Karpas-422 (cell line): ENCODE measurements around the gene IL1B. TPM values are rescaled to one million over a fixed set of nuclear protein-coding genes. Genes with fewer than 3 reads are reported as not detected.

Source experiments
- DNase-seq: peaks from one replicate; pipeline ENCODE4 v3.0.0-alpha.2; 2015
- H2AFZ ChIP-seq: fragments of 200-600 bp; sonication (generic); 2 replicates; pipeline ENCODE4 v1.6.1; 2014; ENCODE audit warnings: antibody characterized with exemption, low read length, mixed read lengths
- H3K27ac ChIP-seq: fragments of 200-600 bp; sonication (generic); 2 replicates; pipeline ENCODE4 v1.5.1; 2014; ENCODE audit warnings: mild to moderate bottlenecking, low read length, moderate library complexity
- H3K27me3 ChIP-seq: fragments of 200-600 bp; sonication (generic); 2 replicates; pipeline ENCODE4 v1.6.1; 2014; ENCODE audit warnings: low read length, mixed read lengths
- H3K36me3 ChIP-seq: fragments of 200-600 bp; sonication (generic); 2 replicates; pipeline ENCODE4 v1.6.1; 2014; ENCODE audit warnings: low read length, mixed read lengths; ENCODE audit not compliant: insufficient read depth
- H3K4me1 ChIP-seq: fragments of 200-600 bp; sonication (generic); 2 replicates; pipeline ENCODE4 v1.6.1; 2014; ENCODE audit warnings: mild to moderate bottlenecking, low read length, mixed read lengths
- H3K4me2 ChIP-seq: fragments of 200-600 bp; sonication (generic); 2 replicates; pipeline ENCODE4 v1.6.1; 2014; ENCODE audit warnings: low read length, low read depth, mild to moderate bottlenecking; ENCODE audit not compliant: poor library complexity, severe bottlenecking
- H3K4me3 ChIP-seq: fragments of 200-600 bp; sonication (generic); 2 replicates; pipeline ENCODE4 v1.5.1; 2014; ENCODE audit warnings: mild to moderate bottlenecking, antibody characterized with exemption, low read length, mixed read lengths
- H3K79me2 ChIP-seq: fragments of 200-600 bp; sonication (generic); 2 replicates; pipeline ENCODE4 v1.6.1; 2014; ENCODE audit warnings: mild to moderate bottlenecking, low read length, mixed read lengths
- H3K9ac ChIP-seq: fragments of 200-600 bp; sonication (generic); 2 replicates; pipeline ENCODE4 v1.6.0; 2014; ENCODE audit warnings: low read length
- H3K9me2 ChIP-seq: fragments of 200-600 bp; sonication (generic), shearing (Covaris generic); replicated peaks from 2 replicates; pipeline ENCODE4 v1.6.0; 2014; ENCODE audit warnings: mild to moderate bottlenecking, low read length, moderate library complexity; ENCODE audit not compliant: insufficient read depth
- H3K9me3 ChIP-seq: fragments of 300-700, 200-600 bp; sonication (generic); 2 replicates; pipeline ENCODE4 v1.6.1; 2014; ENCODE audit warnings: low read length, mixed read lengths
- H4K20me1 ChIP-seq: fragments of 200-600 bp; sonication (generic); 2 replicates; pipeline ENCODE4 v1.6.1; 2014; ENCODE audit warnings: mild to moderate bottlenecking, antibody characterized with exemption, low read length, low read depth; ENCODE audit not compliant: insufficient read depth
- total RNA-seq: library from RNA; depleted of rRNA; stranded (reverse); fragments of >200 nt; shearing (Covaris generic); gene quantifications from 2 replicates; pipeline ENCODE4 v1.2.3, GENCODE V29; 2014; ENCODE audit warnings: low replicate concordance

The IL1B gene
- total RNA-seq, 1 experiment from 2014 or later = not detected

GRCh38 chr2:112843288-112843687, 6.7 kb upstream of the IL1B start:
- no peaks in the 10 kb centered on the region for H3K9me2 ChIP-seq
- no peaks in the 10 kb centered on the region for H3K27me3 ChIP-seq
- no peak overlapping the region for H2AFZ ChIP-seq
- no peak overlapping the region for H3K9ac ChIP-seq
- DNase-seq = no peak
- H3K27ac ChIP-seq = no peak overlapping the region
- H4K20me1 ChIP-seq = no peaks in the 10 kb centered on the region
- H3K4me1 ChIP-seq = peaks cover 10% of the 10 kb centered on the region; the same call in 1 of the 2 replicates
- H3K4me2 ChIP-seq = no peak overlapping the region
- H3K4me3 ChIP-seq = no peak overlapping the region
- no peaks in the 10 kb centered on the region for H3K36me3 ChIP-seq
- H3K79me2 ChIP-seq = no peaks in the 10 kb centered on the region
- no peaks in the 10 kb centered on the region for H3K9me3 ChIP-seq

GRCh38 chr2:112841295-112842044, 4.9 kb upstream of the IL1B start:
- H4K20me1 ChIP-seq = no peaks in the 10 kb centered on the region
- peak; percentile 39 for DNase-seq
- no peak overlapping the region for H3K9ac ChIP-seq
- no peak overlapping the region for H3K27ac ChIP-seq
- H3K4me1 ChIP-seq = peaks cover 10% of the 10 kb centered on the region; the same call in 1 of the 2 replicates
- H3K36me3 ChIP-seq = no peaks in the 10 kb centered on the region
- H3K27me3 ChIP-seq = no peaks in the 10 kb centered on the region
- no peaks in the 10 kb centered on the region for H3K9me3 ChIP-seq
- H3K9me2 ChIP-seq = no peaks in the 10 kb centered on the region
- H3K79me2 ChIP-seq = no peaks in the 10 kb centered on the region
- no peak overlapping the region for H3K4me3 ChIP-seq
- H3K4me2 ChIP-seq = no peak overlapping the region
- H2AFZ ChIP-seq = no peak overlapping the region

- Histone ChIP-seq H3K9me2 (no peaks in the 10 kb centered on the region), H3K79me2 (no peaks in the 10 kb centered on the region), H3K4me1 (peaks cover 10% of the 10 kb centered on the region; the same call in 1 of the 2 replicates), H3K4me3 (no peak overlapping the region), H3K36me3 (no peaks in the 10 kb centered on the region), H4K20me1 (no peaks in the 10 kb centered on the region), H3K27me3 (no peaks in the 10 kb centered on the region), H3K4me2 (no peak overlapping the region), H2AFZ (no peak overlapping the region), H3K27ac (no peak overlapping the region), H3K9ac (no peak overlapping the region), H3K9me3 (no peaks in the 10 kb centered on the region)
- DNase-seq = no peak
Observed at GRCh38 chr2:112840068-112840445, 3.5 kb upstream of the IL1B start.

- no peak overlapping the region for H2AFZ ChIP-seq
- DNase-seq = peak; percentile 50
- no peak overlapping the region for H3K4me2 ChIP-seq
- no peaks in the 10 kb centered on the region for H3K36me3 ChIP-seq
- H3K9me3 ChIP-seq = no peaks in the 10 kb centered on the region
- no peaks in the 10 kb centered on the region for H3K27me3 ChIP-seq
- H3K79me2 ChIP-seq = no peaks in the 10 kb centered on the region
- H3K4me3 ChIP-seq = no peak overlapping the region
- no peaks in the 10 kb centered on the region for H4K20me1 ChIP-seq
- H3K9me2 ChIP-seq = no peaks in the 10 kb centered on the region
- peaks cover 10% of the 10 kb centered on the region; the same call in 1 of the 2 replicates for H3K4me1 ChIP-seq
- H3K27ac ChIP-seq = no peak overlapping the region
- no peak overlapping the region for H3K9ac ChIP-seq
Observed at GRCh38 chr2:112839407-112840067, 3.0 kb upstream of the IL1B start.

- peaks cover 6% of the 10 kb centered on the region; the same call in 1 of the 2 replicates for H3K4me1 ChIP-seq
- no peaks in the 10 kb centered on the region for H4K20me1 ChIP-seq
- H3K79me2 ChIP-seq = no peaks in the 10 kb centered on the region
- no peak overlapping the region for H2AFZ ChIP-seq
- no peaks in the 10 kb centered on the region for H3K36me3 ChIP-seq
- H3K9ac ChIP-seq = no peak overlapping the region
- no peaks in the 10 kb centered on the region for H3K9me3 ChIP-seq
- no peak overlapping the region for H3K27ac ChIP-seq
- H3K27me3 ChIP-seq = no peaks in the 10 kb centered on the region
- DNase-seq = no peak
- H3K4me2 ChIP-seq = no peak overlapping the region
- H3K4me3 ChIP-seq = no peak overlapping the region
- H3K9me2 ChIP-seq = no peaks in the 10 kb centered on the region
Observed at GRCh38 chr2:112836163-112836560, 417 bp downstream of the IL1B start.

GRCh38 chr2:112835536-112836162, 930 bp downstream of the IL1B start:
- Histone ChIP-seq H3K9ac (no peak overlapping the region), H3K4me3 (no peak overlapping the region), H3K36me3 (no peaks in the 10 kb centered on the region), H3K9me2 (no peaks in the 10 kb centered on the region), H3K4me1 (peaks cover 6% of the 10 kb centered on the region; the same call in 1 of the 2 replicates), H3K9me3 (no peaks in the 10 kb centered on the region), H4K20me1 (no peaks in the 10 kb centered on the region), H3K27me3 (no peaks in the 10 kb centered on the region), H2AFZ (no peak overlapping the region), H3K27ac (no peak overlapping the region), H3K4me2 (no peak overlapping the region), H3K79me2 (no peaks in the 10 kb centered on the region)
- peak; percentile 15 for DNase-seq

- H3K27ac ChIP-seq = no peak overlapping the region
- H3K79me2 ChIP-seq = no peaks in the 10 kb centered on the region
- H3K4me1 ChIP-seq = peaks cover 5% of the 10 kb centered on the region; the same call in 1 of the 2 replicates
- H3K9ac ChIP-seq = no peak overlapping the region
- no peak overlapping the region for H3K4me3 ChIP-seq
- H2AFZ ChIP-seq = no peak overlapping the region
- no peaks in the 10 kb centered on the region for H3K27me3 ChIP-seq
- H3K9me2 ChIP-seq = no peaks in the 10 kb centered on the region
- no peaks in the 10 kb centered on the region for H3K36me3 ChIP-seq
- H3K4me2 ChIP-seq = no peak overlapping the region
- no peaks in the 10 kb centered on the region for H4K20me1 ChIP-seq
- DNase-seq = peak; percentile 28
- no peaks in the 10 kb centered on the region for H3K9me3 ChIP-seq
Observed at GRCh38 chr2:112835061-112835501, 1.5 kb downstream of the IL1B start.

GRCh38 chr2:112834396-112835037, 2.1 kb downstream of the IL1B start:
- Histone ChIP-seq H3K27me3 (no peaks in the 10 kb centered on the region), H3K4me1 (peaks cover under 1% of the 10 kb centered on the region; the same call in 1 of the 2 replicates), H3K9ac (no peak overlapping the region), H3K79me2 (no peaks in the 10 kb centered on the region), H3K36me3 (no peaks in the 10 kb centered on the region), H3K9me3 (no peaks in the 10 kb centered on the region), H2AFZ (no peak overlapping the region), H4K20me1 (no peaks in the 10 kb centered on the region), H3K27ac (no peak overlapping the region), H3K4me3 (no peak overlapping the region), H3K9me2 (no peaks in the 10 kb centered on the region), H3K4me2 (no peak overlapping the region)
- DNase-seq = peak; percentile 12
